Ectodermal cell (in vitro differentiated cells): ENCODE data around the gene THBS2.
"Not testable (repeated sequence)": the region's sequence is repeated elsewhere in the genome, so short reads cannot be mapped to it uniquely, and the experiment has no call there.

Source experiments
- H3K27ac ChIP-seq: 2 replicates; pipeline ENCODE4 v1.7.0; 2013; ENCODE audit warnings: mild to moderate bottlenecking, low read depth, low read length; ENCODE audit not compliant: insufficient read depth, poor library complexity, severe bottlenecking
- H3K27me3 ChIP-seq: 2 replicates; pipeline ENCODE4 v1.7.0; 2013; ENCODE audit warnings: mild to moderate bottlenecking, low read length; ENCODE audit not compliant: insufficient read depth, control insufficient read depth, poor library complexity, severe bottlenecking
- H3K36me3 ChIP-seq: one replicate; pipeline ENCODE4 v1.7.0; 2013; ENCODE audit warnings: low read length; ENCODE audit not compliant: control insufficient read depth, insufficient read depth
- H3K4me1 ChIP-seq: one replicate; pipeline ENCODE4 v1.7.0; 2013; ENCODE audit warnings: low read length; ENCODE audit not compliant: control insufficient read depth, insufficient read depth
- H3K4me3 ChIP-seq: 2 replicates; pipeline ENCODE4 v1.7.0; 2013; ENCODE audit warnings: low read depth, low read length, control low read depth; ENCODE audit not compliant: insufficient read depth
- H3K9me3 ChIP-seq: 2 replicates; pipeline ENCODE4 v1.7.0; 2013; ENCODE audit warnings: mild to moderate bottlenecking, low read length, moderate library complexity; ENCODE audit not compliant: control insufficient read depth
- WGBS, 2 experiments: methylation state at CpG; one replicate each; pipeline ENCODE4 v1.1.7; 2013; ENCODE audit warnings: missing lambda C conversion rate in 2 of 2; 5-methylcytosine and 5-hydroxymethylcytosine counted together

THBS2 gene

DNA sequence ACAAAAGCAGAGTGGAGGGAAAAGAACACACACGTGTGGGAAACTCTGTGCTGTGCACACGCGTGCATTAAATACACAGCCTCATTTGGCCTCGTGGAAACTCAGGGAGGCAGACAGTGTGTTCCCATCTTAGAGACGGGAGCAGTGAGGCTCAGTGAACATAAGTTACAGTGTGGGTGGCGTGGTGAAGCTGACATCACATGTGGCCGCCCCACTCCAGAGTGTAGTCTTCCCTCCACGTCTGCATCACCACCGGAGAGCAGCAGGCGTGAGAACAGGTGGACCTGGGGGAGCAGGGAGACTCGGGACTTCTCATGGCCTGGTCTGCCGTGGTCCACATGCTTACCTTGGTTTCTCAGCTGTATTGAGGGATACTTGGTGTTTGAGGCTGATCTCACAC, 51.7 kb downstream of the THBS2 start:
- H3K36me3 ChIP-seq: no peaks in the 10 kb centered on the region

DNA sequence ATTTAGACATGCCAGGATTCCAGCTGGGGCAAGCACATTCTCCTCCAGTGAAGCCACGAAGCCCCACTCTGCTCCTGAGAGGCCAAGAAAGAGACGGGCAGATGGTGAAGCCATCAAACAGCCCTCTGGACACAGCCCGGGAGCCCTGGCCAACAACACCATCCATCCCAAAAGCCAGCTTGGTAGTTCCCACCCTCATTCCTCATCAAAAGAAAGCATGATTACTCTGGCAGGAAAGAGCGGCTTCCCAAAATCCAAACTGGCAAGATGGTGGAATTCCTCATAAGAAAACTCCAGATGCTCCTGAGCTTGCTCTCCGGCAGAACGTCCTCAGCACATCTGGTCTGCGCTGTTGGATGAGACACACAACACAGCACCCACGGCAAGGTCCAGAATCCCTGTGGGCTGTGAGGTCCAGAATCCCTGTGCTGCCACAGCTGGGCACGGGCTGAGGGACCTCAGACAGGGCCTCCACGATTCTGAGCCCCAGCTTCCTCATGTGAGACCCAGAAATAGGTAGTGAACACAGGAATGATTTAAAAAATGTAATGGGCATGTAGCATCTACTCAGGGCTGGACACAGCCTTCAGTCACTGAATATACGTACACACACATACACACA, 52.6 kb downstream of the THBS2 start:
- Histone ChIP-seq H3K4me1 (no peaks in the 10 kb centered on the region), H3K9me3 (no peaks in the 10 kb centered on the region), H3K27ac (no peak overlapping the region), H3K36me3 (no peaks in the 10 kb centered on the region), H3K4me3 (no peak overlapping the region), H3K27me3 (no peaks in the 10 kb centered on the region)
- WGBS, 2 experiments: 92 to 93% methylated on average over 11 of the region's 11 CpGs

More for the DNA sequence above, 51.7 kb downstream of the THBS2 start:
- Histone ChIP-seq H3K27me3 (no peaks in the 10 kb centered on the region), H3K4me3 (no peak overlapping the region), H3K27ac (no peak overlapping the region), H3K4me1 (no peaks in the 10 kb centered on the region), H3K9me3 (no peaks in the 10 kb centered on the region)
- 96 to 97% methylated on average over 12 of the region's 12 CpGs for WGBS, 2 experiments

DNA sequence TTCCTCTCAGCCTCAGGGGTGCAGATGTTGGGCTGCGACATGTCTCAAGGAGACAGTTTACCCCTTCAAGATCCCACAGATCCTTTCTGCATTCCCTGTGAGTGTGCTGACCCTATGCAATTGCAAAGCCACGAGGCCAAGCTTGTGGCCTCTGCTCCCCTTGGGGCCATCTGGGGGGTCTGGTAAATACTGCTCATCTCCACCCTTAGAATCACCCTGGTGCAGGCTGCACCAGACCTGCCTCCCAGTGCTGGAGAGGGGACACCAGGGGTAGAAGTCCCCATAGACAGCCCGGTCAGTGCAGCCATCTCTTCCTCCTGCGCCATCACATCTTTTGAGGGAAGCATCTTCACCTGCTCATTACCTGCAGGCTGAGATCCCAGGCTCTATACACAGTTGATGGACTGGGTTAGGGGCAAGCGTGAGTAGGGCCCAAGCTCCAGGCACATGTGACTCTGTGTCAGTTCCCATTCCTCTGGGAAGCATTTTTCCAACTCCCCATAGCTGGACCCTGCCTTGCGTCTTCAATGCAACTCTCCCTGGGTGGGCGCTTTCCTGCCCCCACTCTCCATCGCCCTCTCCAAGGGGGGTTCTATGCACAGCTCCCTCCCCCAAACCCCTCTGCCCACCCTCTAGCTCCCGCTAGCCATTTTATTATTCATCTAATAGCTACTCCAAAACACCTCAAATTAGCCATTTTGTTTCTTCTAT, 53.9 kb downstream of the THBS2 start:
- Histone ChIP-seq H3K9me3 (no peaks in the 10 kb centered on the region), H3K4me1 (no peaks in the 10 kb centered on the region), H3K4me3 (no peak overlapping the region), H3K36me3 (no peaks in the 10 kb centered on the region), H3K27ac (no peak overlapping the region), H3K27me3 (no peaks in the 10 kb centered on the region)
- WGBS, 2 experiments: 93 to 94% methylated on average over 9 of the region's 9 CpGs

DNA sequence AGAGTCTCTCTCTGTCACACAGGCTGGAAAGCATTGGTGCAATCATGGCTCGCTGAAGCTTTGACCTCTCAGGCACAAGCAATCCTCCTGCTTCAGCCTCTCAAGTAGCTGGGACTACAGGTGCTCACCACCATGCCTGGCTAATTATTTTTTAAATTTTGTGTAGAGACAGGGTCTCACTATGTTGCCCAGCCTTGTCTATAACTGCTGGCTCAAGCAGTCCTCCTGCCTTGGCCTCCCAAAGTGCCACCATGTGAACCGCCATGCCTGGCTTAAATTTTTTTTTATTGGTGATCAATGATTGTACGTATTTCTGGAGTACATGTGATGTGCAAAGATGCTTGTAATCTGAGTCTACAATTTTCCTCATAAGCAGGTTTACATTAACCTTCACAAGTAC, 54.8 kb downstream of the THBS2 start:
- H3K36me3 ChIP-seq: no peaks in the 10 kb centered on the region
- no peaks in the 10 kb centered on the region for H3K9me3 ChIP-seq
- no peak overlapping the region for H3K4me3 ChIP-seq
- H3K27me3 ChIP-seq: no peaks in the 10 kb centered on the region
- no peak overlapping the region for H3K27ac ChIP-seq
- 94 to 98% methylated on average over 2 to 3 of the region's 3 CpGs for WGBS, 2 experiments
- H3K4me1 ChIP-seq: no peaks in the 10 kb centered on the region

DNA sequence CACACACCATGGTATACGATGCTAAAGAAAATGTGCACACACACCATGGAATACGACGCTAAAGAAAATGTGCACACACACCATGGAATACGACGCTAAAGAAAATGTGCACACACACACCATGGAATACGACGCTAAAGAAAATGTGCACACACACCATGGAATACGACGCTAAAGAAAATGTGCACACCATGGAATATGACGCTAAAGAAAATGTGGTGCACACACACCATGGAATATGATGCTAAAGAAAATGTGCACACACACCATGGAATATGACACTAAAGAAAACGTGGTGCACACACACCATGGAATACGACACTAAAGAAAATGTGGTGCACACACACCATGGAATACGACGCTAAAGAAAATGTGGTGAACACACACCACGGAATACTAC, 55.7 kb downstream of the THBS2 start:
- not testable (repeated sequence) for H3K4me1 ChIP-seq, H3K4me3 ChIP-seq, H3K27ac ChIP-seq, H3K36me3 ChIP-seq, H3K9me3 ChIP-seq, H3K27me3 ChIP-seq
- WGBS, 2 experiments: 93 to 95% methylated on average over 15 of the region's 15 CpGs

DNA sequence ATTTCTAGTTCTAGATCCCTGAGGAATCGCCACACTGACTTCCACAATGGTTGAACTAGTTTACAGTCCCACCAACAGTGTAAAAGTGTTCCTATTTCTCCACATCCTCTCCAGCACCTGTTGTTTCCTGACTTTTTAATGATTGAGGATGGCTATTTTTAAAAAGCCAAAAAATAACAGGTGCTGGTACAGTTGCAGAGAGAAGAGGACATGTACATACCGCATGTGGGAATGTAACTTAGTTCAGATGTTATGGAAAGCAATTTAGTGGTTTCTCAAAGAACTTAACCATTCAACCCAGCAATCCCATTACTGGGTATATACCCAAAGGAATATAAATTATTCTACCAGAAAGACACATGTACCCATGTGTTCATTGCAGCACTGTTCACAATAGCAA, 57.4 kb downstream of the THBS2 start:
- 83 to 100% methylated on average over 1 of the region's 2 CpGs for WGBS, 2 experiments
- not testable (repeated sequence) for H3K27ac ChIP-seq, H3K36me3 ChIP-seq, H3K9me3 ChIP-seq, H3K4me1 ChIP-seq, H3K4me3 ChIP-seq, H3K27me3 ChIP-seq

DNA sequence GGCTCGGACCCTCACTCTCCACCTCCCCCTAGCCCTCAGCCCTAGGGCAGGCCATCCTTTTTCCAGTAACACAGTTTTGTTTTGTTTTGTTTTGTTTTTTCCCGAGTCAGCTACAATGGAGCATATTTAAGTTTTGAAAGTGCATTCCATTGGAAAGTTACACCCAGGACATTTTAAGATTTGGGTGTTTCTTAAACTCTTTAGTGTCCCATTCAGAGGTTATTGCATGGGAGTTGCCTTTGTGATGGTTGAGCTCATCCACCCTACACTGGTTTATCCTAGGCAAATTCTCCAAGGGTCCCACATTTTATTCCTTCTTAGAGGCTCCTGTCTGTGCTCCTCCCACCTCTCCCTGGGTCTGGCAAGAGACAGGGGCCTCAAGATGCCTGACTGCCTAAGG, 58.9 kb downstream of the THBS2 start:
- Histone ChIP-seq H3K9me3 (no peaks in the 10 kb centered on the region), H3K4me3 (no peak overlapping the region), H3K36me3 (no peaks in the 10 kb centered on the region), H3K27ac (no peak overlapping the region), H3K4me1 (peaks cover 6% of the 10 kb centered on the region), H3K27me3 (no peaks in the 10 kb centered on the region)
- WGBS, 2 experiments: 92 to 93% methylated on average over 2 of the region's 2 CpGs

DNA sequence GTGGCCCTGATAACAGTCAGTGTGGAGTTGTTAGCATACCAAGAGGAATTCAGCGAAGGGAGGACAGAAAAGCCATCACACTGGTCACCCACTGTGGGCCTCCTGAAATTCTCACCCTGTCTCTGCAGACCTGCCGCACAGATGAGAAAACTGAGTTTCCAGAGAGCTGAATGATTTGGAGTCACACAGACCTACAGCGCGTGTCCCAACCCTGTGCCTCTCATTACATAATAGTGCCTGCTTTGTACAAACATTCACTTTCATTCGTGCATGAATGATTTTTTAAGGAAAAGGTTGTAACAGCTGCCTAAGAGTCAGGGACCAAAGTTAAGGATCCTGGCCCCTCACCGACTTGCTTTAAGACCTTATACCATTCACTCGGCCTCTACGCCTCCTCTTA, 62.7 kb downstream of the THBS2 start:
- H3K4me3 ChIP-seq: no peak overlapping the region
- H3K9me3 ChIP-seq: no peaks in the 10 kb centered on the region
- 92 to 95% methylated on average over 8 of the region's 8 CpGs for WGBS, 2 experiments
- peaks cover 6% of the 10 kb centered on the region for H3K4me1 ChIP-seq
- H3K27ac ChIP-seq: no peak overlapping the region
- no peaks in the 10 kb centered on the region for H3K27me3 ChIP-seq
- H3K36me3 ChIP-seq: no peaks in the 10 kb centered on the region

DNA sequence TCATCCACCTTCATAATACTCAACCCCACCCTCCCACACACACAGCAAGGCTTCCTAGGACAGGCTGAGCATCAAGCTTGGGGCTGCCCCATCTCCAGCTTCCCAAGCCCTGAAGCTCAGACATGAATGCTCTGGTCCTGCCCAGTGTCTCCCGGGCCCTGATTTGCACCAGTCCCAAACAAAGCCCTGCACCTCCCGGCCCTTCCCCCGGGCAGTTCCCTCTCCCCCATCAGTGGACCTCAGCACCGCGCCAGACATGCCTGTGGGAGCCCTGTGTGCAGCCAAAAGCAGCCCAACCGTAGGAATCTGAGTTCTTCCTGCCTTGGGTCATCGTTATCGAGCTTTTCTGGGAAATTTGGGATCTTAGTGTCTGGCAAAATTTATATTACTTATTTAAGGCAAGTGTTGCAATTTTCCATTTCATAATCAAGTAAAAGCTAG, 63.5 kb downstream of the THBS2 start:
- WGBS, 2 experiments: 80% methylated on average over 7 to 8 of the region's 8 CpGs
- H3K27ac ChIP-seq: no peak overlapping the region

DNA sequence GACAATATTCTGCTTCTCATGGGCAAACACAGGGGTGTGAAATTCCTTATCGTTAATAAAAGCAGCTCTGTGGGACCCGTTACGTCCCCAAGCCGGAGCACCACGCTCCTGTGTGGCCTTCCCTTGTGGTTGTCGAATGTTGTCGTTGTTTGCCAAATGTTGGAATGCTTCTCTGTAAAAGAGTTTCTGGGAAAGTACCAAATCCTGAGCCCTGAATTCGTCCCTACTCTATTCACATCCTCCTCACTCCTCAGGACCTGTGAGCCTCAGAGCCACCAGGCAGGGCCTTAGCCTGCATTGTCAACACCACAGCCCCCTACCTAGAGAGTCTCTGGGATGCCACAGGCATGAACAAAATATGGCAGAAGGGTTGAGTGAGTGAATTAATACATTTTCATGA, 64.0 kb downstream of the THBS2 start:
- Histone ChIP-seq H3K4me1 (peaks cover 6% of the 10 kb centered on the region), H3K27ac (no peak overlapping the region), H3K27me3 (no peaks in the 10 kb centered on the region), H3K36me3 (no peaks in the 10 kb centered on the region), H3K9me3 (no peaks in the 10 kb centered on the region), H3K4me3 (no peak overlapping the region)
- WGBS, 2 experiments: 57 to 68% methylated on average over 8 of the region's 8 CpGs

More for the DNA sequence above, 63.5 kb downstream of the THBS2 start:
- no peaks in the 10 kb centered on the region for H3K9me3 ChIP-seq
- H3K4me1 ChIP-seq: peaks cover 6% of the 10 kb centered on the region
- H3K36me3 ChIP-seq: no peaks in the 10 kb centered on the region
- no peak overlapping the region for H3K4me3 ChIP-seq
- no peaks in the 10 kb centered on the region for H3K27me3 ChIP-seq
